ENCODE results near the gene TCF4.

Gene TCF4

GRCh38 chr18:55219059-55219458, 368.9 kb downstream of the TCF4 start (continued):
- TF ChIP-seq POU6F1 (CRISPR knock-in tag; IDR thresholded peaks at IDR 0.05; ENCODE audit: borderline replicate concordance, low read depth) (no peak), ARNTL (CRISPR knock-in tag; IDR thresholded peaks at IDR 0.05; ENCODE audit: borderline replicate concordance, low read depth) (no peak), PATZ1 (CRISPR knock-in tag; IDR thresholded peaks at IDR 0.05; ENCODE audit: borderline replicate concordance) (no peak), TOX (CRISPR knock-in tag; IDR thresholded peaks at IDR 0.05; ENCODE audit: borderline replicate concordance) (no peak), BACH2 (CRISPR knock-in tag; IDR thresholded peaks at IDR 0.05; ENCODE audit: borderline replicate concordance) (no peak), ZFP30 (CRISPR knock-in tag; IDR thresholded peaks at IDR 0.05) (no peak)

- no peak for ATAC-seq
- TF ChIP-seq GLIS3 (CRISPR knock-in tag; IDR thresholded peaks at IDR 0.05) (no peak), ZNF565 (CRISPR knock-in tag; conservative IDR thresholded peaks at IDR 0.05; ENCODE audit: low read depth) (no peak), TOX (CRISPR knock-in tag; IDR thresholded peaks at IDR 0.05; ENCODE audit: borderline replicate concordance) (no peak), BACH2 (CRISPR knock-in tag; IDR thresholded peaks at IDR 0.05; ENCODE audit: borderline replicate concordance) (no peak), SNAI2 (CRISPR knock-in tag; IDR thresholded peaks at IDR 0.05) (no peak), ZNF70 (CRISPR knock-in tag; IDR thresholded peaks at IDR 0.05) (no peak), CREB5 (CRISPR knock-in tag; IDR thresholded peaks at IDR 0.05; ENCODE audit: low read depth) (no peak), RARB (CRISPR knock-in tag; IDR thresholded peaks at IDR 0.05) (no peak), ARNTL (CRISPR knock-in tag; IDR thresholded peaks at IDR 0.05; ENCODE audit: borderline replicate concordance, low read depth) (no peak)
Measured at GRCh38 chr18:55214969-55215368, 373.0 kb downstream of the TCF4 start.

- ATAC-seq: no peak
- TF ChIP-seq TCF4 (CRISPR knock-in tag; IDR thresholded peaks at IDR 0.05; ENCODE audit: borderline replicate concordance) (no peak), ZNF8 (CRISPR knock-in tag; IDR thresholded peaks at IDR 0.05) (no peak), ZNF70 (CRISPR knock-in tag; IDR thresholded peaks at IDR 0.05) (no peak)
Measured at GRCh38 chr18:55214534-55214933, 373.5 kb downstream of the TCF4 start.

GRCh38 chr18:55213586-55213985, 374.4 kb downstream of the TCF4 start:
- ATAC-seq: no peak
- no peak for TF ChIP-seq CSDC2 (CRISPR knock-in tag; IDR thresholded peaks at IDR 0.05)

GRCh38 chr18:55206927-55207326, 381.1 kb downstream of the TCF4 start:
- ATAC-seq: no peak; the same call in 2 of the 3 replicates
- TF ChIP-seq BACH2 (CRISPR knock-in tag; IDR thresholded peaks at IDR 0.05; ENCODE audit: borderline replicate concordance) (no peak), TOX (CRISPR knock-in tag; IDR thresholded peaks at IDR 0.05; ENCODE audit: borderline replicate concordance) (no peak), ZFP30 (CRISPR knock-in tag; IDR thresholded peaks at IDR 0.05) (no peak), PPARA (CRISPR knock-in tag; IDR thresholded peaks at IDR 0.05; ENCODE audit: borderline replicate concordance) (no peak), CSRNP3 (CRISPR knock-in tag; IDR thresholded peaks at IDR 0.05) (no peak), ESRRG (CRISPR knock-in tag; IDR thresholded peaks at IDR 0.05) (no peak), TSHZ2 (CRISPR knock-in tag; IDR thresholded peaks at IDR 0.05) (no peak), CREB5 (CRISPR knock-in tag; IDR thresholded peaks at IDR 0.05; ENCODE audit: low read depth) (no peak)

All from SK-N-SH treated with all-trans-retinoic acid at 6 μM for 48 hours (cell line).